ENCODE measurements around the gene B4GALNT1. TPM values are rescaled to one million over a fixed set of nuclear protein-coding genes. Genes with fewer than 3 reads are reported as not detected.

Gene B4GALNT1
- total RNA-seq, 2 donors from 2014 or later = 0.78 TPM; not detected in 1

DNA sequence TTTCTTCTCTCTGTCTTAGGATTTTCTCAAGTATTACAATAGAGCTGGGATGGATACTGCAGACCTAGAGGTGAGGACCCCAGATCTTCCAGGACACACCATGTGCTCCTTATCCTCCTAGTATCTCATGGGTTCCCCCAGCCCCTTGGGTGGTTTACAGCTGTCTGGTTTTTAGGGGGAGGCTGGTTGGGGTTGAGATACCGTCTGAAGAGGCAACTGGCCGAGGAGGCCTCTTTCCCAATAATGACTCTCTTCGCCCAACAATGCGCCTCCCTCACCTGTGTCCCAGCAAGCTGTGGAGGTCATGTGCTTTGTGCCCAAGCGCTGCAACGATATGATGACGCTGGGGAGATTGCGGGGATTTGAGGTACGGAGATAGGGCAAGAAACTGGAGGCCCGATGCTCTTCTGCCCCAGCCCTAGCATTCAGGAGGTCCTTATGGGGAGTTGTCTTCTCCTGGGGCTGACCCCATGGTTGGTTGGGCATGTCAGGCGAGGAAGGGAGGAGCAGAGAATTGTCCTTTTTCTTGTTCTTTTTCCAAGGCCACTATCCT, 18.0 kb downstream of the B4GALNT1 start:
- TF ChIP-seq, protein P1, sequence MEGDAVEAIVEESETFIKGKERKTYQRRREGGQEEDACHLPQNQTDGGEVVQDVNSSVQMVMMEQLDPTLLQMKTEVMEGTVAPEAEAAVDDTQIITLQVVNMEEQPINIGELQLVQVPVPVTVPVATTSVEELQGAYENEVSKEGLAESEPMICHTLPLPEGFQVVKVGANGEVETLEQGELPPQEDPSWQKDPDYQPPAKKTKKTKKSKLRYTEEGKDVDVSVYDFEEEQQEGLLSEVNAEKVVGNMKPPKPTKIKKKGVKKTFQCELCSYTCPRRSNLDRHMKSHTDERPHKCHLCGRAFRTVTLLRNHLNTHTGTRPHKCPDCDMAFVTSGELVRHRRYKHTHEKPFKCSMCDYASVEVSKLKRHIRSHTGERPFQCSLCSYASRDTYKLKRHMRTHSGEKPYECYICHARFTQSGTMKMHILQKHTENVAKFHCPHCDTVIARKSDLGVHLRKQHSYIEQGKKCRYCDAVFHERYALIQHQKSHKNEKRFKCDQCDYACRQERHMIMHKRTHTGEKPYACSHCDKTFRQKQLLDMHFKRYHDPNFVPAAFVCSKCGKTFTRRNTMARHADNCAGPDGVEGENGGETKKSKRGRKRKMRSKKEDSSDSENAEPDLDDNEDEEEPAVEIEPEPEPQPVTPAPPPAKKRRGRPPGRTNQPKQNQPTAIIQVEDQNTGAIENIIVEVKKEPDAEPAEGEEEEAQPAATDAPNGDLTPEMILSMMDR (IDR thresholded peaks at IDR 0.05) = no peak
- no peak for TF ChIP-seq POLR2A (IDR thresholded peaks at IDR 0.05)
- H3K36me3 ChIP-seq (replicated peaks in 1 of 2; ENCODE audit: insufficient read depth in 1 of 2, low read depth in 2 of 2) = no peaks in the 10 kb centered on the region

DNA sequence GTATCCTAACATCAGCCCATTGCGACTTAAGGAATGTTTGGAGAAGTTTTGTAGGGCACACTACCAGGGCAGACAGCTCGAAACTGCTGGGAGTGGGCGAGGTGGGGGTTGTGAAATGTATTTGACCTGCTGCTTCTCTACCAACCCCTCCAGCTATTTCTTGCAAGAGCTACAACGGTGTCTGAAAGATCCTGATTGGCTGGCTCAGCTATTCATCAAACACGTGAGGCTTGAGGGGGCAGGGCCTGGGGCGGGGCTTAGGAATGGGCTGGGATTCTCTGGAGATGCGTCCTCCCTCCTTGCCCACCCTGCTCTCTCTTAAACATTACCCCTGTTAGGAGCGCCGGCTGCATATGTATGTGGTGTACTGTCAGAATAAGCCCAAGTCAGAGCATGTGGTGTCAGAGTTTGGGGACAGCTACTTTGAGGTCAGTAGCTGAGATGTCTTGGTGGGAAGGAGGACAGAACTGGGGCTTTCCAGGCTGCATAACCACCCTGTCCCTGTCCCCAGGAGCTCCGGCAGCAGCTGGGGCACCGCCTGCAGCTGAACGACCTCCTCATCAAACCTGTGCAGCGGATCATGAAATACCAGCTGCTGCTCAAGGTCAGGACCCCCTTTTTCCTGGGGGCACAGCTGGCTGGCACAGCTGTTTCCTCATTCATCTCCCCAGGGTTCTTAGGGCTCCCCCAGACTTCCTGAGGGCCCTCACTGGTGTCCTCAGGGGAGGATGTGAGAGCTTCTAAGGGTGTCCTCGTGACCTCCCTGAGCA, 18.6 kb downstream of the B4GALNT1 start:
- Histone ChIP-seq H3K36me3 (replicated peaks in 1 of 2; ENCODE audit: insufficient read depth in 1 of 2, low read depth in 2 of 2) (no peaks in the 10 kb centered on the region), H3K4me3 (no peak overlapping the region), H3K27ac (no peak overlapping the region), H3K4me1 (peaks cover 23% of the 10 kb centered on the region), H3K27me3 (peaks cover 0 to 2% of the 10 kb centered on the region in 2 donors), H3K9me3 (no peaks in the 10 kb centered on the region)
- WGBS, 2 donors = 47 to 59% methylated on average over 12 to 14 of the region's 14 CpGs
- intact Hi-C loops (cut with DNase I) = no loop called here
- DNase-seq = peak in 1 of 4 donors; percentile 17
- TF ChIP-seq, protein P1 (IDR thresholded peaks at IDR 0.05) = no peak
- no peak for TF ChIP-seq POLR2A (IDR thresholded peaks at IDR 0.05)
- ATAC-seq = no peak

More for the DNA sequence above, 18.0 kb downstream of the B4GALNT1 start:
- DNase-seq (no peak), ATAC-seq (no peak)
- no peaks in the 10 kb centered on the region for H3K9me3 ChIP-seq
- intact Hi-C loops (cut with DNase I) = no loop called here
- H3K27ac ChIP-seq = no peak overlapping the region
- no peak overlapping the region for H3K4me3 ChIP-seq
- peaks cover 27% of the 10 kb centered on the region for H3K4me1 ChIP-seq
- 83 to 85% methylated on average over 11 of the region's 11 CpGs for WGBS, 2 donors
- peaks cover 0 to 4% of the 10 kb centered on the region in 2 donors for H3K27me3 ChIP-seq

DNA sequence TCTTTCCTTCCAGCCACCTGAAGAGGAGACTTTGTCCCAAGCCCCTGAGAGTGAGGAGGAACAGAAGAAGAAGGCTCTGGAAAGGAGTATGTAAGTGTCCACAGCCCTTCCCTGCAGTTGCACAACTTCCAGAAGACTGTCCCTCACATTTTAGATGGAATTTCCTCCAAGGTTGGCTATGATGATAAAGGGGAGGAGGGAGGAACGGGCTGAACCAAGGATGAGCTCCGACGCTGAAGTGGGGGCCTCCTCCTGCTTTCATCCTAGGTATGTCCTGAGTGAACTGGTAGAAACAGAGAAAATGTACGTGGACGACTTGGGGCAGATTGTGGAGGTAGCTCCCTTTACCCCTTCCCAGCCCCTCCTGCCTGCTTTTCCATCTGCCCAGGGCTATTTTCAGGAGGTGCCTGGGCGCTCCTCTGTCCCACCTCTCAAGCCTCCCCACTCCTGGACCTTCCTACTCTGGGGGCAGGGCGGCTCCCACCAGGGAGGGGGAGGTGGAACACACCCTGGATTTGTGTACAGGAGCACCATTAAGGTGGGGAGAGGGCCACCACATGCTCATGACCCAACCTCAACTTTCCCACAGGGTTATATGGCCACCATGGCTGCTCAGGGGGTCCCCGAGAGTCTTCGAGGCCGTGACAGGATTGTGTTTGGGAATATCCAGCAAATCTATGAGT, 19.4 kb downstream of the B4GALNT1 start:
- H3K4me1 ChIP-seq = peaks cover 22% of the 10 kb centered on the region
- H3K36me3 ChIP-seq (replicated peaks in 1 of 2; ENCODE audit: insufficient read depth in 1 of 2, low read depth in 2 of 2) = no peaks in the 10 kb centered on the region
- H3K27me3 ChIP-seq = no peaks in the 10 kb centered on the region
- WGBS, 2 donors = 76 to 90% methylated on average over 10 of the region's 10 CpGs
- H3K9me3 ChIP-seq = no peaks in the 10 kb centered on the region
- H3K27ac ChIP-seq = no peak overlapping the region
- ATAC-seq = no peak
- intact Hi-C loops (cut with DNase I) = no loop called here
- TF ChIP-seq POLR2A (IDR thresholded peaks at IDR 0.05) = no peak
- TF ChIP-seq, protein P1 (IDR thresholded peaks at IDR 0.05) = no peak
- H3K4me3 ChIP-seq = no peak overlapping the region
- DNase-seq = no peak

DNA sequence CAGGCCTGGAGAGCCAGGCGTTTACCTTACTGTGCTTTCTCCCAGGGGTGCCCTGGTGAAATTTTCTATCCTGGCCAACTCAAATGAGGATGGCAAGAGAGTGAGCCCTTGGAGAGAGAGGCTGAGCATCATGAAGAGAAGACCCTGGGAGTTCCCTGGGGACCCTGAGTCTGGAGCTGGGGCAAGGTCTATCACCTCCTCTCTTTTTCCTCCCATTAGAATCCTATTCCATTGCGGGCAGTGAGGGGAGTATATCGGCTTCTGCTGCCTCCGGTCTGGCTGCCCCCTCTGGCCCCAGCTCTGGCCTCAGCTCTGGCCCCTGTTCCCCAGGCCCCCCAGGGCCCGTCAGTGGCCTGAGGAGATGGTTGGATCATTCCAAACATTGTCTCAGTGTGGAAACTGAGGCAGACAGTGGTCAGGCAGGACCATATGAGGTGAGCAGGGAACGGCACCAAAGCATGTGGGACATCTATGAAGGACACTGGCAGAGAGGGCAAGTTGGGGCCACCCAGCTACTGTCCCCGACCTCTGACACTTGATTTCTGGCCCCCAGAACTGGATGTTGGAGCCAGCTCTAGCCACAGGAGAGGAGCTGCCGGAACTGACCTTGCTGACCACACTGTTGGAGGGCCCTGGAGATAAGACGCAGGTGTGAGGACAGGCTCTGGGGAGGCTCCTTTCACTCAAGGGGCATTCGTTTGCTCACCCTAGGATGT, 20.1 kb downstream of the B4GALNT1 start:
- H3K36me3 ChIP-seq (replicated peaks in 1 of 2; ENCODE audit: insufficient read depth in 1 of 2, low read depth in 2 of 2) = no peaks in the 10 kb centered on the region
- no peak overlapping the region for H3K4me3 ChIP-seq
- no peak overlapping the region for H3K27ac ChIP-seq
- no peak for DNase-seq
- TF ChIP-seq POLR2A (IDR thresholded peaks at IDR 0.05) = no peak
- TF ChIP-seq, protein P1 (IDR thresholded peaks at IDR 0.05) = no peak
- 88 to 89% methylated on average over 7 to 10 of the region's 10 CpGs for WGBS, 2 donors
- peaks cover 22% of the 10 kb centered on the region for H3K4me1 ChIP-seq
- ATAC-seq = no peak
- H3K27me3 ChIP-seq = no peaks in the 10 kb centered on the region
- no peaks in the 10 kb centered on the region for H3K9me3 ChIP-seq
- intact Hi-C loops (cut with DNase I) = no loop called here

Data from body of pancreas (tissue), 4 donors.